HG03575 (cell line): ENCODE measurements around the gene TBC1D21.

ENCODE experiments used
- ATAC-seq: cut with Tn5 transposase; IDR thresholded peaks from one replicate; pipeline ENCODE4 v1.9.1; 2021; ENCODE audit not compliant: unreplicated experiment, insufficient number of reproducible peaks, low FRiP score; ENCODE audit errors: extremely low read depth

TBC1D21 gene

GRCh38 chr15:73923156-73923487 is 49.8 kb downstream of the TBC1D21 start:
- no peak for ATAC-seq

GRCh38 chr15:73923488-73924164 is 50.3 kb downstream of the TBC1D21 start:
- no peak for ATAC-seq

- ATAC-seq = no peak
Observed at GRCh38 chr15:73924171-73924921, 51.0 kb downstream of the TBC1D21 start.

- ATAC-seq = no peak
Observed at GRCh38 chr15:73925848-73926218, 52.5 kb downstream of the TBC1D21 start.

- ATAC-seq = no peak
Observed at GRCh38 chr15:73926219-73927002, 53.0 kb downstream of the TBC1D21 start, which contains the start of gene LOXL1. LOXL1 (plus strand) TSS chr15:73926462; CDS start chr15:73926784, 322 bp downstream.

GRCh38 chr15:73927003-73927475 is 53.7 kb downstream of the TBC1D21 start:
- ATAC-seq = no peak

GRCh38 chr15:73927476-73928240 is 54.3 kb downstream of the TBC1D21 start:
- ATAC-seq = no peak

GRCh38 chr15:73928241-73928579 is 54.8 kb downstream of the TBC1D21 start:
- no peak for ATAC-seq

GRCh38 chr15:73928971-73929627 is 55.7 kb downstream of the TBC1D21 start:
- ATAC-seq = no peak

- ATAC-seq = no peak
Observed at GRCh38 chr15:73930371-73930770, 57.0 kb downstream of the TBC1D21 start.

- ATAC-seq = no peak
Observed at GRCh38 chr15:73930790-73931281, 57.5 kb downstream of the TBC1D21 start.

GRCh38 chr15:73931441-73931840 is 58.1 kb downstream of the TBC1D21 start:
- ATAC-seq = no peak

- ATAC-seq = no peak
Observed at GRCh38 chr15:73932381-73933191, 59.2 kb downstream of the TBC1D21 start.

- no peak for ATAC-seq
Observed at GRCh38 chr15:73934281-73934680, 60.9 kb downstream of the TBC1D21 start.

- ATAC-seq = no peak
Observed at GRCh38 chr15:73935547-73935946, 62.2 kb downstream of the TBC1D21 start.

- no peak for ATAC-seq
Observed at GRCh38 chr15:73936181-73936580, 62.8 kb downstream of the TBC1D21 start.

- no peak for ATAC-seq
Observed at GRCh38 chr15:73936588-73937290, 63.4 kb downstream of the TBC1D21 start.
